GM12801 (cell line): ENCODE measurements around the gene TECR.

Experiments
- CTCF ChIP-seq: IDR thresholded peaks from one replicate; pipeline ENCODE4 v1.5.1; 2011; ENCODE audit warnings: control low read depth; ENCODE audit not compliant: insufficient read length; ENCODE audit errors: extremely low read depth

Gene TECR

GRCh38 chr19:14494910-14495671 is 34.3 kb upstream of the TECR start:
- TF ChIP-seq CTCF = no peak

- no peak for TF ChIP-seq CTCF
Observed at GRCh38 chr19:14495672-14496028, 33.7 kb upstream of the TECR start.

GRCh38 chr19:14496029-14496833 is 33.2 kb upstream of the TECR start, which contains the start of gene GIPC1:
Gene GIPC1, minus strand, starts transcription at chr19:14496127. Its CDS starts 13,151 bp downstream, at chr19:14482976.
- no peak for TF ChIP-seq CTCF

- no peak for TF ChIP-seq CTCF
Observed at GRCh38 chr19:14496834-14497227, 32.6 kb upstream of the TECR start.

GRCh38 chr19:14497228-14497921 is 32.0 kb upstream of the TECR start:
- no peak for TF ChIP-seq CTCF

- no peak for TF ChIP-seq CTCF
Observed at GRCh38 chr19:14502334-14503092, 26.9 kb upstream of the TECR start.
